ENCODE results near the gene INTS6.

- no peak for TF ChIP-seq POLR2A (IDR thresholded peaks at IDR 0.05)
- TF ChIP-seq CTCF (IDR thresholded peaks at IDR 0.05) = no peak
Measured at GRCh38 chr13:51373451-51373850, 79.4 kb downstream of the INTS6 start.
